Measurements from ENCODE around the gene NME7.
A peak's percentile ranks its signal among the peaks of the same experiment; 100 is the strongest.
"Not testable (repeated sequence)": the region's sequence is repeated elsewhere in the genome, so short reads cannot be mapped to it uniquely, and the experiment has no call there.

The NME7 gene

GRCh38 chr1:169367686-169368405 lies at the start of gene NME7, which contains the start of gene BLZF1:
Gene NME7 (minus strand): TSS chr1:169367797. CDS start chr1:169367710, 87 bp downstream.
Gene BLZF1 (plus strand): TSS chr1:169368195. CDS start chr1:169369523, 1,328 bp downstream.
- Histone ChIP-seq H3K4me3 (ENCODE audit: low read depth in 1 of 2, low read length in 2 of 2) (peak within 1 kb of the TSS; percentile 96 to 97), H3K4me1 (ENCODE audit: control insufficient read depth in 1 of 2, insufficient read depth in 2 of 2, low read length in 2 of 2) (peaks cover 12 to 21% of the 10 kb centered on the region in 2 donors), H3K9me3 (ENCODE audit: control insufficient read depth in 1 of 2, low read length in 2 of 2) (no peaks in the 10 kb centered on the region), H3K27ac (ENCODE audit: low read depth, low read length) (peak within 1 kb of the TSS; percentile 69), H3K27me3 (ENCODE audit: control insufficient read depth in 1 of 2, insufficient read depth in 2 of 2, low read length in 2 of 2) (no peaks in the 10 kb centered on the region), H3K36me3 (ENCODE audit: control insufficient read depth in 1 of 2, insufficient read depth in 2 of 2, low read length in 2 of 2) (peaks cover 4 to 8% of the 10 kb centered on the region in 2 donors), H3K9ac (ENCODE audit: low read depth in 1 of 2, low read length in 2 of 2) (peak within 1 kb of the TSS; percentile 67 to 86)

- Histone ChIP-seq H3K4me3 (ENCODE audit: low read depth in 1 of 2, low read length in 2 of 2) (no peak overlapping the region), H3K9ac (ENCODE audit: low read depth in 1 of 2, low read length in 2 of 2) (no peak overlapping the region), H3K27ac (ENCODE audit: low read depth, low read length) (no peak overlapping the region), H3K27me3 (ENCODE audit: control insufficient read depth in 1 of 2, insufficient read depth in 2 of 2, low read length in 2 of 2) (no peaks in the 10 kb centered on the region), H3K4me1 (ENCODE audit: control insufficient read depth in 1 of 2, insufficient read depth in 2 of 2, low read length in 2 of 2) (no peaks in the 10 kb centered on the region), H3K36me3 (ENCODE audit: control insufficient read depth in 1 of 2, insufficient read depth in 2 of 2, low read length in 2 of 2) (no peaks in the 10 kb centered on the region), H3K9me3 (ENCODE audit: control insufficient read depth in 1 of 2, low read length in 2 of 2) (no peaks in the 10 kb centered on the region)
Observed at GRCh38 chr1:169414952-169415351, 47.4 kb upstream of the NME7 start.

DNA sequence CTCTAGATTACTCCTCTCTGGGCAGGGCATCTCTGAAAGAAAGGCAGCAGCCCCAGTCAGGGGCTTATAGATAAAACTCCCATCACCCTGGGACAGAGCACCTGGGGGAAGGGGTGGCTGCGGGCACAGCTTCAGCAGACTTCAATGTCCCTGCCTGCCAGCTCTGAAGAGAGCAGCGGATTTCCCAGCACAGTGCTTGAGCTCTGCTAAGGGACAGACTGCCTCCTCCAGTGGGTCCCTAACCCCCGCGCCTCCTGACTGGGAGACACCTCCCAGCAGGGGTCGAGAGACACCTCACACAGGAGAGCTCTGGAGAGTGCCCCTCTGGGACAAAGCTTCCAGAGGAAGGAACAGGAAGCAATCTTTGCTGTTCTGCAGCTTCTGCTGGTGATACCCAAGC lies 40.7 kb upstream of the NME7 start:
- H3K9me3 ChIP-seq (ENCODE audit: control insufficient read depth in 1 of 2, low read length in 2 of 2); H3K4me3 ChIP-seq (ENCODE audit: low read depth in 1 of 2, low read length in 2 of 2); H3K27ac ChIP-seq (ENCODE audit: low read depth, low read length); H3K36me3 ChIP-seq (ENCODE audit: control insufficient read depth in 1 of 2, insufficient read depth in 2 of 2, low read length in 2 of 2); H3K4me1 ChIP-seq (ENCODE audit: control insufficient read depth in 1 of 2, insufficient read depth in 2 of 2, low read length in 2 of 2); H3K27me3 ChIP-seq (ENCODE audit: control insufficient read depth in 1 of 2, insufficient read depth in 2 of 2, low read length in 2 of 2); H3K9ac ChIP-seq (ENCODE audit: low read depth in 1 of 2, low read length in 2 of 2): not testable (repeated sequence)

DNA sequence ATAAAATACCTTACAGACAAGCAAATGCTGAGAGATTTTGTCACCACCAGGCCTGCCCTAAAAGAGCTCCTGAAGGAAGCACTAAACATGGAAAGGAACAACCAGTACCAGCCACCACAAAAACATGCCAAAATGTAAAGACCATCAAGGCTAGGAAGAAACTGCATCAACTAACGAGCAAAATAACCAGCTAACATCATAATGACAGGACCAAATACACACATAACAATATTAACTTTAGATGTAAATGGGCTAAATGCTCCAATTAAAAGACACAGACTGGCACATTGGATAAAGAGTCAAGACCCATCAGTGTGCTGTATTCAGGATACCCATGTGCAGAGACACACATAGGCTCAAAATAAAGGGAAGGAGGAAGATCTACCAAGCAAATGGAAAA lies 35.0 kb upstream of the NME7 start:
- H3K36me3 ChIP-seq (ENCODE audit: control insufficient read depth in 1 of 2, insufficient read depth in 2 of 2, low read length in 2 of 2); H3K27me3 ChIP-seq (ENCODE audit: control insufficient read depth in 1 of 2, insufficient read depth in 2 of 2, low read length in 2 of 2); H3K9ac ChIP-seq (ENCODE audit: low read depth in 1 of 2, low read length in 2 of 2); H3K9me3 ChIP-seq (ENCODE audit: control insufficient read depth in 1 of 2, low read length in 2 of 2); H3K4me3 ChIP-seq (ENCODE audit: low read depth in 1 of 2, low read length in 2 of 2); H3K4me1 ChIP-seq (ENCODE audit: control insufficient read depth in 1 of 2, insufficient read depth in 2 of 2, low read length in 2 of 2); H3K27ac ChIP-seq (ENCODE audit: low read depth, low read length): not testable (repeated sequence)

- H3K36me3 ChIP-seq (ENCODE audit: control insufficient read depth in 1 of 2, insufficient read depth in 2 of 2, low read length in 2 of 2), result peaks cover 9 to 35% of the 10 kb centered on the region in 2 donors
- no peaks in the 10 kb centered on the region for H3K27me3 ChIP-seq (ENCODE audit: control insufficient read depth in 1 of 2, insufficient read depth in 2 of 2, low read length in 2 of 2)
- H3K27ac ChIP-seq (ENCODE audit: low read depth, low read length), result no peak overlapping the region
- H3K9ac ChIP-seq (ENCODE audit: low read depth in 1 of 2, low read length in 2 of 2), result no peak overlapping the region
- no peak overlapping the region for H3K4me3 ChIP-seq (ENCODE audit: low read depth in 1 of 2, low read length in 2 of 2)
- no peaks in the 10 kb centered on the region for H3K4me1 ChIP-seq (ENCODE audit: control insufficient read depth in 1 of 2, insufficient read depth in 2 of 2, low read length in 2 of 2)
- no peaks in the 10 kb centered on the region for H3K9me3 ChIP-seq (ENCODE audit: control insufficient read depth in 1 of 2, low read length in 2 of 2)
Observed at GRCh38 chr1:169395955-169396354, 28.4 kb upstream of the NME7 start.

DNA sequence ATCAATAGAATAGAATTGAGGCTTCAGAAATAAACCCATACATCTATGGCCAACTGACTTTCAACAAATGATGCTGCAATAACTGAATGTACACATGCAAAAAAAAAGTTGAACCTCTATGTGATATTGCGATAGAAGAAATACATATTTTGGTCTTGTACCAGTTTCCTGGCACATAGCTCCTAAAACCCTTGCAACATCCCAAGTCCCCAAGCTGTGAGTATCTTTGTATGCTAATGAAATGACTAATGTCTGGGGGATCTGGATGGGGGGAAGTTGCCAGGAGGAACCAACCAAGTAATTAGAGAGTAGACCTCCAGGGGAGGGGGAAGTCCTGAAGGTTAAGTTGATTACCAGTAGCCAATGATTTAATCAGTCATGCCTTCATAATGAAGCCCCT lies 24.8 kb upstream of the NME7 start:
- Histone ChIP-seq H3K27ac (ENCODE audit: low read depth, low read length) (no peak overlapping the region), H3K9ac (ENCODE audit: low read depth in 1 of 2, low read length in 2 of 2) (no peak overlapping the region), H3K4me3 (ENCODE audit: low read depth in 1 of 2, low read length in 2 of 2) (no peak overlapping the region), H3K4me1 (ENCODE audit: control insufficient read depth in 1 of 2, insufficient read depth in 2 of 2, low read length in 2 of 2) (no peaks in the 10 kb centered on the region), H3K36me3 (ENCODE audit: control insufficient read depth in 1 of 2, insufficient read depth in 2 of 2, low read length in 2 of 2) (peaks cover 11 to 53% of the 10 kb centered on the region in 2 donors), H3K9me3 (ENCODE audit: control insufficient read depth in 1 of 2, low read length in 2 of 2) (no peaks in the 10 kb centered on the region), H3K27me3 (ENCODE audit: control insufficient read depth in 1 of 2, insufficient read depth in 2 of 2, low read length in 2 of 2) (no peaks in the 10 kb centered on the region)

DNA sequence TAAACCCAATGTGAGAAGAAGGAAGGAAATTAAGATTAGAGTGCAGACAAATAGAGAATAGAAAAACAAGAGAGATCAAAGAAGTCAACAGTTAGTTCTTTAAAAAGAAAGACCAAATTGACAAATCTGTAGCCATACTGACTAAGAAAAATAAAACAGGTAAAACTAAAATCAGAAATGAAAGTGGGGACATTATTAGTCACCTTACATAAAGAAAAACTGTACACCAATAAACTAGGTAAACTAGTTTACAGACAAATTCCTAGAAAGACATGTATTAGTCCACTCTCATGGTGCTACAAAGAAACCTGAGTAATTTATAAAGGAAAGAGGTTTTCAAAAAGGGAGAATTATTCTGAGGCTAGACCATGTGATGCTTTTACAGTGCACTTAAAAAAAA lies 22.7 kb upstream of the NME7 start:
- Histone ChIP-seq H3K9me3 (ENCODE audit: control insufficient read depth in 1 of 2, low read length in 2 of 2) (no peaks in the 10 kb centered on the region), H3K27ac (ENCODE audit: low read depth, low read length) (no peak overlapping the region), H3K4me3 (ENCODE audit: low read depth in 1 of 2, low read length in 2 of 2) (no peak overlapping the region), H3K27me3 (ENCODE audit: control insufficient read depth in 1 of 2, insufficient read depth in 2 of 2, low read length in 2 of 2) (no peaks in the 10 kb centered on the region), H3K4me1 (ENCODE audit: control insufficient read depth in 1 of 2, insufficient read depth in 2 of 2, low read length in 2 of 2) (peaks cover 0 to 5% of the 10 kb centered on the region in 2 donors), H3K36me3 (ENCODE audit: control insufficient read depth in 1 of 2, insufficient read depth in 2 of 2, low read length in 2 of 2) (peaks cover 11 to 51% of the 10 kb centered on the region in 2 donors), H3K9ac (ENCODE audit: low read depth in 1 of 2, low read length in 2 of 2) (no peak overlapping the region)

DNA sequence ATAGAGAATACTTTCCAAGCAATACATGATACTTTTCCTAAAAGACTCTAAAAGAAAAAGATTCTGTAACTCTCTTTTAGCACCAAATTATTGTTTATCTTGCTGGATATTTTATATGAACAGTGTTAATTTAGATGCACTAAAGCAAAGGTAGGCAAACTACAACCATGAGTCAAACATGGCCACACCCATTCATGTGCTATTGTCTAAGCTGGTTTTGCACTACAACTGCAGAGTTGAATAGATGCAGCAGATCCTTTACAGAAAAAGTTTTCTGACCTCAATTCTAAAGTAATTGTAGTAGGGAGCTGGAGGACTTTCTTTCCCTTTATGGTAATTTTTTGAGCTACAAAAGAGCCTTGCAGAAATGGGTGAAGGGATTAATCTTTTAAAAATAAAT lies 19.8 kb upstream of the NME7 start:
- Histone ChIP-seq H3K9me3 (ENCODE audit: control insufficient read depth in 1 of 2, low read length in 2 of 2) (no peaks in the 10 kb centered on the region), H3K4me1 (ENCODE audit: control insufficient read depth in 1 of 2, insufficient read depth in 2 of 2, low read length in 2 of 2) (peaks cover 0 to 23% of the 10 kb centered on the region in 2 donors), H3K27ac (ENCODE audit: low read depth, low read length) (no peak overlapping the region), H3K9ac (ENCODE audit: low read depth in 1 of 2, low read length in 2 of 2) (no peak overlapping the region), H3K27me3 (ENCODE audit: control insufficient read depth in 1 of 2, insufficient read depth in 2 of 2, low read length in 2 of 2) (no peaks in the 10 kb centered on the region), H3K4me3 (ENCODE audit: low read depth in 1 of 2, low read length in 2 of 2) (no peak overlapping the region), H3K36me3 (ENCODE audit: control insufficient read depth in 1 of 2, insufficient read depth in 2 of 2, low read length in 2 of 2) (peaks cover 20 to 50% of the 10 kb centered on the region in 2 donors)

DNA sequence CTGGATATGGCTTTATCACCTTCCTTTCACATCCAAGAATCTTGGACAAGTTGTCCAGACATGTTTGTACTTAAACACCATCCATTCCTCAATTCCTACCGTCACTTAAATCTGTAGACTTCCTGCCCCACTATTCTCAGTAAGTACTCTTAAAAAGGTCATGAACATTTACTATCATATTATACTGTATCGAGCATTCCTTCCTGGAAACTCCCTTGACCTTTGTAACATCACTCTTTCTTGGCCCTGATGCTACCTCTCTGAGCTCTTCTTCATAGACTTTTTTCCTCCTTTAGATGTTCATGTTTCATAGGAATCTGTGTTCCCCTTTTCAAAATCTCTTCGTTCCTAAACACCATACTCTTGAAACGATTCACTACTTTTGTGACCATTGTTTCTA lies 15.9 kb upstream of the NME7 start:
- Histone ChIP-seq H3K27ac (ENCODE audit: low read depth, low read length) (no peak overlapping the region), H3K9ac (ENCODE audit: low read depth in 1 of 2, low read length in 2 of 2) (no peak overlapping the region), H3K36me3 (ENCODE audit: control insufficient read depth in 1 of 2, insufficient read depth in 2 of 2, low read length in 2 of 2) (peaks cover 29 to 35% of the 10 kb centered on the region in 2 donors), H3K4me3 (ENCODE audit: low read depth in 1 of 2, low read length in 2 of 2) (peak overlapping the region in 1 of 2 donors; percentile 1), H3K9me3 (ENCODE audit: control insufficient read depth in 1 of 2, low read length in 2 of 2) (no peaks in the 10 kb centered on the region), H3K27me3 (ENCODE audit: control insufficient read depth in 1 of 2, insufficient read depth in 2 of 2, low read length in 2 of 2) (no peaks in the 10 kb centered on the region), H3K4me1 (ENCODE audit: control insufficient read depth in 1 of 2, insufficient read depth in 2 of 2, low read length in 2 of 2) (peaks cover 0 to 35% of the 10 kb centered on the region in 2 donors)

- H3K27ac ChIP-seq (ENCODE audit: low read depth, low read length), result no peak overlapping the region
- H3K9ac ChIP-seq (ENCODE audit: low read depth in 1 of 2, low read length in 2 of 2), result no peak overlapping the region
- peaks cover 0 to 35% of the 10 kb centered on the region in 2 donors for H3K4me1 ChIP-seq (ENCODE audit: control insufficient read depth in 1 of 2, insufficient read depth in 2 of 2, low read length in 2 of 2)
- H3K36me3 ChIP-seq (ENCODE audit: control insufficient read depth in 1 of 2, insufficient read depth in 2 of 2, low read length in 2 of 2), result peaks cover 37 to 46% of the 10 kb centered on the region in 2 donors
- H3K4me3 ChIP-seq (ENCODE audit: low read depth in 1 of 2, low read length in 2 of 2), result no peak overlapping the region
- no peaks in the 10 kb centered on the region for H3K27me3 ChIP-seq (ENCODE audit: control insufficient read depth in 1 of 2, insufficient read depth in 2 of 2, low read length in 2 of 2)
- no peaks in the 10 kb centered on the region for H3K9me3 ChIP-seq (ENCODE audit: control insufficient read depth in 1 of 2, low read length in 2 of 2)
Observed at GRCh38 chr1:169381162-169381561, 13.6 kb upstream of the NME7 start.
